ENCODE data around the gene TSPEAR.

Gene TSPEAR

DNA sequence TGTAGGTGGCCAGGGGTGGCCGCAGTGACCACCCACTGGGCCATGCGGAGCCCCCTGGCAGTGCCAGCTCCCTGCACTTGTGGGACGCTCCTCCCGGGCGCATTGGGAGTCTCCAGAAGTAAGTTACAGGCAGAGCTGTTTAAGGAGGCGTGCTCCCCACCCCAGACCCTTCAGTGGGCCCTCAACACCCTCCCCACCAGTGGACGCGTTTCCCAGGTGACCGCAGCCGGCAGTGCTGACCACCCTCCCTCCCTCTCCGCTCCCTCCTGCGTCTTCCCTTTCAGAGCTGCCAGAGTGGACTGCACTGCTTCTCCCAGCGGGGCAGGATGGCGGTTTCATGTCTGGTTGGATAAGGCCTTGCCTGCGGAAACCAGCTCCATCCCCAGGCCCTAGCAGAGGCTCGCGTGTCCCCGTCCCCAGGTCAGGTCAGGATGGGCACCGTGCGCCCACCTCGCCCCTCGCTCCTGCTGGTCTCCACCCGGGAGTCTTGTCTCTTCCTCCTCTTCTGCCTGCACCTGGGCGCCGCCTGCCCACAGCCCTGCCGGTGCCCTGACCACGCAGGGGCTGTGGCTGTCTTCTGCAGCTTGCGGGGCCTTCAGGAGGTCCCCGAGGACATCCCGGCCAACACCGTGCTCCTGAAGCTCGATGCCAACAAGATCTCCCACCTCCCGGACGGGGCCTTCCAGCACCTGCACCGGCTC, 255.0 kb downstream of the TSPEAR start:
- no peak for DNase-seq

DNA sequence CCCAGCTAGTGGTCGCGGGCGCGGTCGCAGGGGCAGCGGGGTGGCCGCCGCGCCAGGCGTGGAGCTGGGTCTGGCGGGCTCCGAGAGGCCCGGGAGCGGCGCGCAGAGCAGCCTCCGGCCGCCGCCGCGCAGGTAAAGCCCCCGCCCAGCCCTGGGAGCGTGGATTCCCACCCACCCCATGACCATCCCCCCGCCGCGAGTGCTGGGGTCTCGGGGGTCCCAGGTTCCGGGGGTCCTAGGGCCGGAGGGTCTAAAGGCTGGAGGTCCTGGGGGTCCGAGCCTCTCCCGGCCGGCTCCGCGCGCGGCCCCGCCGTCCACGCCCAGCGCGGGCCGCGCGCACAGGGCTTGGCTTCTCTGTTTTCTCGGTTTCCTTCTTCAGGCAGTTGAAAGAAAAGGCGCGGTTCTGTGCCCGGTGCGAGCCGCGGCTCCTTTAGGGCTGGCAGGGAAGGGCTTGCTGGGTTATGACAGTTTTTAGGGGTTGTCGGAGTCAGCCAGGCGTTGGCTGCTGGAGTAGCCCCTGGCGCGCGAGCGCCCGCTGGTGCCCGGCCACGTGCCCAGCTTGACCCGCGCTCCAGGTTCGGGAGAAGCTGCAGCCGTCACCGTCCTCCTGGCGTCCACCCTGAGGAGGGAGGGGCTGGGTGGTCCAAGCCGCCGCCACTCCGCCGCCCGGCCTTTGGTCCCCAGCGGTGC, 255.7 kb downstream of the TSPEAR start:
- no peak for DNase-seq

DNA sequence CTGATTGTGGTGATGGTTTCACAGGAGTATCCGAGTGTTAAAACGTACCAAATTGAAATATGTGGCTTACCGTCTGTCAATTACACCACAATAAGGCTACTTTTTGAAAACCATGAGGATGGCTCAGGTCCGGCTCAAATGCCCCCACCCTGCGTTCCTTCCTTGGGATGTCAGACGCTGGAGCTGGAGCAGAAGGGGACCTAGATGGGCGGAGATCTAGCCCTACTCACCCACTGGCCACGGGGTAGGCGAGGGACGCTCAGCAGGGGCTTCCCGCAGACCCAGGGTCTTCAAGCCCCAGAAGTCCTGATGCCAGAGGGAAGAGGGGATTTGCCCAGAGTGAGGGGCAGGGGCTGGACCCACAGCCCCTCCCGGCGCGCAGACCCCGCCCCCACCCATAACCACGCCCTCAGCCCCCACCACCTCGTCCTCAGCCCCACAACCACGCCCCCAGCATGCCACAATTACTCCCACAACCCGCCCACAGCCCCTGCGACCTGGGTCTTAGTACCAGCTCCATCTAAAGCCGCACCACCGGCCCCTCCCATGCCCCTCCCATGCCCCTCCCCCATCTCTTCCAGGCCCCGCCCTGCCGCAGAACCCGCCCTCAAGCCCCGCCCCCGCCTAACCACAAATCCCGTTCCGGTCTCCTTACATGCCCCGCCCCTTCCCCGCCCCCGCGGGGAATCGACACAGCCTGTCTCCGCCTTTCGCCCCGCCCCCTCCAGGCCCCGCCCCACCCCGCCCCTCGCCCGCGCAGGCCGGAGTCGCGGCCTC, 256.4 kb downstream of the TSPEAR start, which contains the start of gene LRRC3:
TSS of gene LRRC3 (plus strand) at position 764 of the 777 bp plus-strand sequence. CDS start 1,135 bp downstream, outside the sequence.
- peak; percentile 72 to 83 (median 76) for DNase-seq

DNA sequence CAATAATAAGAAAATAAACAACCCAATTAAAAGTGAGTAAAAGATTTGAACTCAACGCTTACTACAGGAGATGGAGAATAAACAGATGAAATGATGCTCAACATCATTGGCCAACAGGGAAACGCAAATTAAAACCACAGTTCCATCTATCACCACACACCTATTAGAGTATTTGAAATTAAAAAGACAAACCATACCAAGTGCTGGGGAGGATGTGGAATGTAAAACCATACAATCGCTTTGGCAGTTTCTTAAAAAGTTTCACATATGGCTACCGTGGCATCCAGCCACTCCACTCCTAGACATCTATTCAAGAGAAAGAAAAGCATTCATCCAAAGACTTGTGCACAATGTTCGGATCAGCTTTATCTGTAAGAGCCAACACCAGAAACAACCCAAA, 257.3 kb downstream of the TSPEAR start:
- DNase-seq, result no peak

DNA sequence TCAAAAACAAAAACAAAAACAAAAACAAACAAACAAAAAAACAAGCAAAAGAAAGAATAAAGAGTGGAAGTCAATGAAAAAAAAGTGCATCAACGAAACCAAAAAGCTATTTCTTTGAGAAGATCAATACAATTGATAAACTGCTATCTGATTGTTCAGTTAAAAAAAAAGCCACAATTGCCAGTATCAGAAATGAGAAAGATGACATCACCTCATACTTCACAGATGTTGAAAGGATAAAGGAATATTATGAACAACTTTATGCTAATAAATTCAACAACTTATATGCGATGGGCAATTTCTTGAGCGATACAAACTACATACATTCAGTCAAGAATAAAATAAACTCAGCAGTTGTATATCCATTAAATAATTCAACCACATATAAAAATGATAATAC, 258.3 kb downstream of the TSPEAR start:
- DNase-seq, result no peak

DNA sequence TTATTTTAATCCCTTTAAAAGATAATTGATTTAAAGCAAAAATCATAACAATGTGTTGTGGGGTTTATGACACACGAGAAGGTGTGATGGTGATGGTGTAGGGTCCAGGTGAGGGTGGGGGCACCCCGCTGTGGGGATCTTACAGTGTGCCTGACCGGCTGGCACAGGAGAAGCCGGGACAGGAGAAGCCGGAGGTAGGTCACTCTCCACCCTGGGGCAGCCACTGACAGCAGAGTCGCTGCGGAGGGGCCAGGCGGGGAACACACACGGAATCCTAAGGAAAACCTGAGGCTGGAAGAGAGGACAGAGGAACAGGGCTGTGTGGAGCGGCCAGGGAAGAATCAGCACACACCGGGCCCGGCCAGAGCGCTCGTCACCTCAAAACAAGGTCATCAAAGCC, 260.4 kb downstream of the TSPEAR start:
- DNase-seq, result no peak

DNA sequence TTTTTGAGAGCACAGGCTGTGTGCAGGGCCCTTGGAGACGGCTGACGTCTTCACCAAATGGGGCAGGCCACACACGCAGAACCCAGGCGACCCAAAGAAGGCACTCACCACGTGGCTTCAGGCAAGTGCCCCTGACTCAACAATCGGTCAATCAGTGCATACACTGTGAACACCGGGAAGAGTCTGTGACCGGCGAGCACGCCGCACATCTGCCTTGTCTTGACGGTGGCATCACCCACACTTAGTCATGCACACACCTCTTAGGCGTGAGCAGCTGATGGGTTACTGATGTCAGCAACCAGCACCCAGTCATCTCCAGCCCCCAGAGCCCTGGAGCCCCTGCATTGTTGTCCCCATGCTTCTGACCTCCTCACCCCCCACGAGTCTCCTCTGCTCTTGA, 261.0 kb downstream of the TSPEAR start:
- DNase-seq, result no peak

DNA sequence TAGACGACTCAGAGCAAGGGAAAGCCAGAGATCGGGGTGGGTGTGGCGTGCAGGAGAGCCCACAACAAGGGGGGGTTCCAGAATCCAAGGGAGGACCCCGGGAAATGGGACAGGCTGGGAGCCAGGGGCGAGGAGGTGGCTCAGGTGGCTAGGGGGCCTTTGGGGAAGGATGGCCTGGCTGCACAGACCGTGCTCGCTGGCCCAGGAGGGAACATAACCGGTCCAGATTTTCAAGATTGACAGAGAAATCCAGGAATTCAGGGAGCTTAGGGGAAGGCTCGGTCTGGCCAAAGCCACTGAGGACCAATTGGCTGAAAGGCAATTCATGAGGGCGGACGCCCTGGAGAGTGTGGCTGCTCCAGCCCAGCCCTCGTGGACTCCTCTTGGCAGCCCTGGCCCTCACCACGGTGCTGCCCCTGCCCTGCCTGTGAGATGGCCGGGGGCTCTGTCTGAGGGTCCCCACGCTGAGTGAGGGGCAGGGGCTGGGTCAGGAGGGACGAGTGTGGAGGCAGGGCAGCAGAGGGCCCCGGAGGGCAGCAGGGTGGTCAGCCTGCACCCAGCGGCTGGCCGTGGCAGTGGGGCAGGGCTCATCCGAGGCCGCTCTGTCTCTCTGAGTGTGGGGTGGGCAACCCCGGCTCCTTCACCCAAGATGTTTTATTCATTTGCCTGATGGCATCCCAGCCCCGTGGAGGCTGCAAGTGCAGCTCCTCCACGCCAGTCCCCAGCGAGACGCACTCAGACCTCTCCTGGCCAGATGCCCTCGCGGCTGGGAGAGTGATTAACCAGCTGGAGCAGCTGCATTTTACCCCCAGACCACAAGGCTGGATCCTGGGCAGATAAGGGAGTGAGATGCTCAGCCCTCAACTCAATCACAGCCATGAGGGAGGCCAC, 261.7 kb downstream of the TSPEAR start:
- no peak for DNase-seq

DNA sequence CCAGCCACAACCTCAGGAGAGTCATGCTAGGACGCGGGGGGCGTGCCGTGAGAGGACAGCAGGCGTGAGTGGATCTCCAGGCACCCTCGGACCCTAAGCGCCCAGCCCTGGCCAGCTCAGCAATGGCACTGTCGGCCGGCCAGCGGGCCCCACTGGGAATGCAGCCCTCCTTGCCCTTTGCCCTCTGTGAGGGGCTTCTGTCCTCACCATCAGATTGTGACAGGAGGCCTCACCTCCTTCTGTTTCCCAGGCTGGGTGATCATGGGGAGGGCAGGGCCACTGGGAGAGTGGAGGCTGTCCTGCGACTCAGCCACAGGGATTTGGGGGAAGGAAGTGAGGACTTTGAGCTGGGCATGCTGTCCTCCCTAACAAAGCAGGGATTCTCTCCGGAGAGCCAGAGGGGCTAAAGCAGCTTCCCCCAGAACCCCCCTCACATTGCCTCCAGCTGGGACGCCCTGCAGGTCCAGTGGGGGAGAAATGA, 262.7 kb downstream of the TSPEAR start:
- no peak for DNase-seq
